HFF-Myc (cell line): ENCODE measurements around the gene MLLT1.

Experiments
- DNase-seq: peaks from one replicate; pipeline ENCODE4 v3.0.0-alpha.2; 2011; ENCODE audit warnings: low read depth; ENCODE audit errors: extremely low read depth
- H3K4me3 ChIP-seq: replicated peaks from 2 replicates; pipeline ENCODE4 v1.5.1; 2011; ENCODE audit warnings: low read depth, mild to moderate bottlenecking, control low read depth, low read length
- TF ChIP-seq, protein P1 (sequence below): IDR thresholded peaks from 2 replicates; pipeline ENCODE4 v1.5.1; 2012; ENCODE audit warnings: mild to moderate bottlenecking, low read depth, low read length, control low read depth; ENCODE audit errors: missing control alignments

MLLT1 gene

DNA sequence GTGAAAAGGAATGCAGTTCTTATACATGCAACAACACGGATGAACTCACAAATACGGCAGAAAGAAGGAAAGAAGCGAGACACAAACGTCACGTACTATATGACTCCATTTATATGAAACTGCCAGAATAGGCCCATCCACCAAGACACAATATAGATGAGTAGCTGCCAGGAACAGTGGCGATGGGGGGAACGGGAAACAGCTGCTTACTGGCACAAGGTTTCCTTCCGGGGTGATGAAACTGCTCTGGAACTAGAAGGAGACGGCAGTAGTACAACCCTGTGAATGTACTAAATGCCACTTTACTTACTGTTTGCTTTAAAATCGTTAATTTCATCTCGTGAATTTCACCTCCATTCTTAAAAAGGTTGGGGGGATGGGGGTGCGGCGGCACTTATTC, 28.9 kb downstream of the MLLT1 start:
- H3K4me3 ChIP-seq = no peak overlapping the region
- TF ChIP-seq, protein P1, sequence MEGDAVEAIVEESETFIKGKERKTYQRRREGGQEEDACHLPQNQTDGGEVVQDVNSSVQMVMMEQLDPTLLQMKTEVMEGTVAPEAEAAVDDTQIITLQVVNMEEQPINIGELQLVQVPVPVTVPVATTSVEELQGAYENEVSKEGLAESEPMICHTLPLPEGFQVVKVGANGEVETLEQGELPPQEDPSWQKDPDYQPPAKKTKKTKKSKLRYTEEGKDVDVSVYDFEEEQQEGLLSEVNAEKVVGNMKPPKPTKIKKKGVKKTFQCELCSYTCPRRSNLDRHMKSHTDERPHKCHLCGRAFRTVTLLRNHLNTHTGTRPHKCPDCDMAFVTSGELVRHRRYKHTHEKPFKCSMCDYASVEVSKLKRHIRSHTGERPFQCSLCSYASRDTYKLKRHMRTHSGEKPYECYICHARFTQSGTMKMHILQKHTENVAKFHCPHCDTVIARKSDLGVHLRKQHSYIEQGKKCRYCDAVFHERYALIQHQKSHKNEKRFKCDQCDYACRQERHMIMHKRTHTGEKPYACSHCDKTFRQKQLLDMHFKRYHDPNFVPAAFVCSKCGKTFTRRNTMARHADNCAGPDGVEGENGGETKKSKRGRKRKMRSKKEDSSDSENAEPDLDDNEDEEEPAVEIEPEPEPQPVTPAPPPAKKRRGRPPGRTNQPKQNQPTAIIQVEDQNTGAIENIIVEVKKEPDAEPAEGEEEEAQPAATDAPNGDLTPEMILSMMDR = no peak
- DNase-seq = no peak

DNA sequence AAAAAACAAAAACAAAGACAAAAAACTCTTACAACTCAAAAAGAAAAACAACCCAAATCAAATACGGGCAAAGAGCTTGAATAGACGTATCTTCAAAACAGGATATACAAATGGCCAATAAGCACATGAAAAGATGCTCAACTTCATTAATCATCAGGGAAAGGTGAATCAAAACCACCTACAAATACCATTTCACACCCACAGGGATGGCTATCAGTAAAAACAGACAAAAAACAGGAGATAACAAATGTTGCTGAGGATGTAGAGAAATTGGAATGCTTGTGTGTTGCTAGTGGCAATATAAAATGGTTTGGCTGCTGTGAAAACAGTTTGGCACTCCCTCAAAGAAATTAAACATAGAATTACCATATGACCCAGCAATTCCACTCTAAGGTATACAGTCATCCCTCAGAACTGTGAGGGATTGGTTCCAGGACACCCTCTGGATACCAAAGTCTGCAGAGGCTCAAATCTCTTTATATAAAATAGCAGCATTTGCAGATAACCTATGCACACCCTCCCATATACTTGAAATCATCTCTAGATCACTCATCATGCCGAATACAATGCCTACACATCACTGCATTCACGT, 29.7 kb downstream of the MLLT1 start:
- no peak overlapping the region for H3K4me3 ChIP-seq
- DNase-seq = no peak
- TF ChIP-seq, protein P1 = no peak

DNA sequence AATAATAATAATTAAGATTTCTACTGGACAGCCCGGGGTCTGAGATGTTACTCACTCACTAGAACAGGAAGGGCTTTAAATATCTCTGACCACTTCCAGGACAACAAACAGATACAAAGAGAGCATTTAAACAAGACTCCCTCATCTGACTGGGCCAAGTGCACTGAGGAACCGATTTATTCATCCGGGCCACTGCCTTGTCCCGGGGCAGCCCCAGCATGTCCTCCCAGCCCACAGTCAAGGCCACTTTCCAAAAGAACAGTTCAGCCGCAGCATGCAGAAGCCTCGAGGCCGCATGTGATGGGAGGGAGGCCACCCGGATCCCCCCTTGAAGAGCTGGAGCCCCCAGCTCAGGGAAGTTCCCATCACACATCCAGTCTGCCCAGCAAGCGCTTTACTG, 30.5 kb downstream of the MLLT1 start:
- DNase-seq = no peak
- H3K4me3 ChIP-seq = no peak overlapping the region
- TF ChIP-seq, protein P1 = no peak

DNA sequence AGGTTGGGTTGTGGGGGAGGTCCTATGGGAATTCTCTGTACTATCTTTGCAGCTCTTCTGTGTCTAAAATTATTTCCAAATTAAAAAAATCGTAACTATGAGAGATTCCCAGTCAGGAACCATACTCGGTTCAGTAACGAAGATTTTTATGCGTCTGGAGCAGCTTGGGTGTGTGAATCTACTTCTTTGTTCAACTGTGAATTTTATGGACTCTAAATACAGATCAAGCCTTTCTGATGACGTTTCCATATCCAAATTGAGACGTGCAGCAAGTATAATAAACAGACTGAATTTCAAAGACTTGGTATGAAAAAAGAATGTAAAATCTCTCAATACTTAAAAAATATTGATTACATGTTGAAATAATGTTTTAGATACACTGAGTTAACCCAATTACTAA, 30.9 kb downstream of the MLLT1 start:
- TF ChIP-seq, protein P1 = no peak
- H3K4me3 ChIP-seq = no peak overlapping the region
- DNase-seq = no peak

DNA sequence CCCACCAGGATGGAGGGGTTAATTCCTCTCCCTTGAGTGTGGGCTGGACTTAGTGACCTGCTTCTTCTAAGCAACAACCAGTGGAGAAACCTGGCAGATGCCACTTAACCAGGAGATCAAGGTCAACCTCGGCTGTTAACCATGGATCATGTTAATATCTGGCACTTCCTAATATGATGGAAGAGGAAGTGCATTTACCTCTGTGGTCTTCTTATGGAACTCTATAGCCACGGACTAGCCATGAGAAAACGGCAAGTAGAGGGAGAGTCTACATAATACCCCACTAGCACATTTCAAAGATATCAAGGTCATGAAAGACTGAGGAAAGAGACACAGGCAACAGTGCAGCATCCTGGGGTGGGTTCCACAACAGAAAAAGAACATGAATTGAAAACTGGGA, 31.4 kb downstream of the MLLT1 start:
- no peak overlapping the region for H3K4me3 ChIP-seq
- DNase-seq = no peak
- TF ChIP-seq, protein P1 = no peak

DNA sequence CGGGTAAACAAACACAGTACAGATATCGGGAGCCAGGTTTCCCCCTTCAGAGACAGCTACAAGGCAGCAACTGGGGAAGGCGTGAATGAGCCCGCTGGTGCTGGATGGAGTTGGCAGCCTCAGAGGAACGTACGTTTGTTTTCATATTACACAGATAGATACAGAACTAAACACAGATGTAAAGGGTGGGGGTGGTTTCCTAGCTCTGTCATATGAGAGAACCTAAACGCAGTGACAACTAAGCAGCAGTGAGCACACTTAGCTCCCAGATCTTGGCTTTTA, 32.8 kb downstream of the MLLT1 start:
- H3K4me3 ChIP-seq = no peak overlapping the region
- DNase-seq = no peak
- TF ChIP-seq, protein P1 = no peak
